ENCODE data around the gene XRN2.
"Not testable (repeated sequence)": the region's sequence is repeated elsewhere in the genome, so short reads cannot be mapped to it uniquely, and the experiment has no call there.

XRN2 gene

GRCh38 chr20:21391972-21392352 lies 88.8 kb downstream of the XRN2 start:
- no peak for DNase-seq

- no peak for DNase-seq
These were observed 90.0 kb downstream of the XRN2 start for GRCh38 chr20:21393166-21393565.

DNA sequence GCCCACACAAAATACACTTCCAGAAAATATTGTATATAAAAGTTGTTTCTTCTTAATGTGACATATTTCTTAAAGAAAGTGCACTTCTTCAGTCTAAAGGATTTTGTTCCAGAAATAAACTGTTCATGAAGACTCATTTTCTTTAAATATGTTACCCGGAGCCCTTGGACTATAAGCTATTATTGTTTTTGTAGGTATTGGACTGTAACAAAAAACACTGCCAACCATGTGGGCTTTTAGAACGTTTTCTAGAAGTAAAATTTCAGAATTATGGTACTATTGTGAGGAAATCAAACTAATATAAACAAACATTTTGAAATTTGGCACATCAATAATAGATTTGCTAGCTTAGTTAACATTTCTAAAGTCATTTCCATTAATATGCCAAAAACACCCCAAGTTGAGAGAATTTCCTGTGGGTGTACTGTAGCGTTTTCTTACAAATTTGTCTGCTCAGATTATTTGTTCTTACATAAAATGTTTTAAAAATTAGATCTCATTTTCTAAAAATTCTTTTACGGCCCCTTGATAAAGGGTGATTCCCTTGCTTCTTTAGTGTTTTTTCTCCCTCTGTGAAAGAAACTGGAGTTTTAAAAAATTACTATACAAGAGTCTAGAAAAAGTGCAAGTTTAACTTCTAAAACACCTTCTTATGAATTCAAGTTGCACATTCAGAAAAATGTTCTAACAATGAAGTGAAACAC lies 90.8 kb downstream of the XRN2 start:
- DNase-seq: no peak

- DNase-seq: no peak
These were observed 91.4 kb downstream of the XRN2 start for GRCh38 chr20:21394551-21394950.

GRCh38 chr20:21395051-21395665 lies 92.0 kb downstream of the XRN2 start:
- DNase-seq: no peak

DNA sequence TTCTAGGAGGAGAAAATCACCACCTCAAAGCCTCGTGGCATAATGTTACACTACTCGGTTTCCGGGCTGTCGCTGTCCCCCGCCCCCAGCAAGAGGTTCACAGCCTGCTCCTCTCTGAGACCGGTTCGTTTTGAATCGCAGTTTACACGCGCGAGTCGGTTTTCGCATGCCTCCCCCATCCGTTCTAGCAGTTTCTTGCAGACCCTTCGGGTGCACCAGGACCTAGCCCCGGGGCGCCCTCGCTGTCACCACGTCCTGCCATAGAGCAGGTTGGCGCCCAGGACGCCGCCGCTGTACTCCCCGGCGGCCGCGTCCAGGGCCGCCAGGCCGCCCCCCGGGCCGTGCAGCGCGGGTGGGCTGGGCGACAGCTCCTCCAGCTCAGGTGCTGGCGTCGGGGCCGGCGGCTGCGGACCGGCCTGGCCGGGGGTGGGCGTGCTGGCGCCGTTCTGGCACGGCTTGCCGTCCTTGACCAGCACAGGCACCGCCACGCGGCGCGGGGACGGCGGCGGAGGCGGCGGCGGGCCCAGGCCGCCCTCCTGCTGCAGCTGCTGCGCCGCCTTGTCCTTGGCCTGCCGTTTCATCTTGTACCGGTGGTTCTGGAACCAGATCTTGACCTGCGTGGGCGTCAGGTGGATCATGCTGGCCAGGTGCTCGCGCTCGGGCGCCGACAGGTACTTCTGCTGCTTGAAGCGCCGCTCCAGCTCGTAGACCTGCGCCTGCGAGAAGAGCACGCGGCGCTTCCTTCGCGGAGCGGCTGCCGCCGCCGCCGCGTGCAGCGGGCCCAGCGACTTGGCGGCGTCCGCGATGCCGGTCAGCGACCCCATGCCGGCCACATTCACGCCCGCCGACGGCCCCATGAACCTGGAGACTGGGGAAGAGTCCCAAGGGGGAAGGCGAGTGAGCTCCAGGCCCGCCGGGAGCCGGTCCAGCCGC lies 92.8 kb downstream of the XRN2 start:
- DNase-seq: peak; percentile 65

DNA sequence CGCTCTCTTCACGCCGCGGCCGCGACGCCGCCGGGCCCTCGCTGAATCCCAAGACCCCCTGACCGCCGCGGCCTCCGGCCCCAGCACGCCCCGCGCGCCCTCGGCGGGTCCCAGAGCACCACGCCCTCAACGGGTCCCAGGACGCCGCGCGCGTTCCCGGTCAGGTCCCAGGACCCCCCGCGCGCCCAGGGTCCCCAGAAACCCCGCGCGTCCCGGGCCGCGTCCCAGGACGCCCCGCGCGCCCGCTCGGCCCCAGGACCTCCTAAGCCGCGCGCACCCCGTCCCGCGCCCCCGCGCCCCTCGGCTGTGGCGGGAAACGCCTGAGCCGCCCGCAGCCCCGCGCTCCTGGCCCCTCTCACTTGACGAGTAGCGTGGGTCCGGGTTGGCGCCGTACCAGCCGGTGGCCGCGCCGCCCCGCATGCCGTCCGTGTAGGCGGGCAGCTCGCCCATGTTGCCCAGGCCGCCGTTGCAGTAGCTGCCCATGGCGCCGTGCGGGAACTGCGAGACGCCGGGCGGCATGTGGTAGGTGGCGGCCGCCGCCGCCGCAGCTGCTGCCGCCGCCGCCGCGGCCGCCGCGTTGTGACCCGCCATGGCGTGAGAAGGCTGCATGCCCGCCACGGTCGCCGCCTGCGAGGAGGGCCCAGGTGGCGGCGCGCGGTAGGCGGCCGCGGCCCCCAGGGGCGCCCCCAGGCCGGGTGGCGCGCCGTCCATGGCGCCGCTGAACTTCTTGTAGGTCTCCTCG lies 93.6 kb downstream of the XRN2 start:
- DNase-seq: no peak

GRCh38 chr20:21397341-21398108 lies 94.4 kb downstream of the XRN2 start, which contains the start of gene NKX2-4:
NKX2-4 (minus strand) TSS chr20:21397526; CDS start chr20:21397399, 127 bp downstream.
- no peak for DNase-seq

DNA sequence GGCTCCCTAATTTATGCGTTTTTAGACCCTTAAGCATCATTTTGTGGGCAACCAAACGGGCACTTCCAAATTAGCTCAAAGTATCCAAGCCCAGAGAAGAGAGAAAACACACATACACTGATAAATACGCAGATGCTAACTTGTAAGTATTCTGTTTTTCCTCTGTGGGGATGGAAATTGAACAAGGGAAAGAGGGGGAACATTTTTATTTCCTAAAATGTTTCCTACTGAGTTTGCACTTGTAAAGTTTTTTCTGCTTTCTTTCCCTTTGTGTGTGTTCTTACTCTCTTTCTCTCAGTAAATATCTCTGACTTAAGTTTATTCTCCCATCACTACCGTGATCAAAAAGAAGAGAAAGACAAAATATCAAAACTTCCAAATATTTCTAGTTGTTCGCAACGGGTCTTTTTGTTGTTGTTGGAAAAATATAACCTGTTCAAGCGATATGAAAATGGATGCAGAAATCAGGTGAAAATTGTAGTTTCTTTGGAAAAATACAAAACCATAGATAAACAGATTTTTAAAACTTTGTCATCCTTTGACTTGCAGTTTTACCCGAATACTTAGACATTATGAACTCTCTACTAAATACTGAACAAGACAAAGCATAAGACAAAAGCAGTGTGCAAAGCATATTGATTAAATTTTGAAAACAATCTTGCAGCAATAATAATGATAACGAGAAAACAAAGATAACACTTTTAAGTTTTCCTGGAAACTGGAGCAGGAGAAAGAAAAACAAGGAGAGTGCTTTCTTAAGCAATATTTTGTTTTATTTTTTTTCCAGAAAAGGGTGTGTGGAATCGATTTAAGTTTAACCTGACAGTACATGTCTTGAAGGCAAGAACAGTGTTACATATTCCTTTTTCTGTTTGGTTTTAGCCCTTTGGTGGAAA lies 95.2 kb downstream of the XRN2 start:
- DNase-seq: no peak

DNA sequence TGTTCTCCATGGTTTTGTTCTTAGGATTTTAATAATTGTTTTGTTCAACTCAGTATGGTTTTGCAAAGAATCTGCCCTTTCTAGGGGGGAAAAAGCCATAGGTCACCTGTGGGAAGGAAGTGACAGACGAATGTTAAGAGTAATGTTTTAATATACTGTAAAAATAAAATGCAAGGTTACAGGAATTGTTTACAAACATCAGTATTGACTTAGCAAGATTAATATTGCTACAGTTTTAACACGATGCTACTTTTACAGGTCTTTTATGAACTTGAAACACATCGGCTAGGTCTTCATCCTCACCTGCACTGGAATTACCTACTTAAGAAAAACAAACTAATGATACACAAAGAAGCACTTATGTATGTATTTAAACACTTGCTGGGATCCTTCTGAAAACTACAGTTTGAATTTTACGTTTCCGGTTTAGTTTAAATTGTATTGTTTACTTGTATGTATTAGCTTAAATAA lies 95.9 kb downstream of the XRN2 start:
- DNase-seq: no peak

GRCh38 chr20:21411725-21412124 lies 108.6 kb downstream of the XRN2 start:
- no peak for DNase-seq

- DNase-seq: not testable (repeated sequence)
These were observed 110.9 kb downstream of the XRN2 start for GRCh38 chr20:21413996-21414395.

DNA sequence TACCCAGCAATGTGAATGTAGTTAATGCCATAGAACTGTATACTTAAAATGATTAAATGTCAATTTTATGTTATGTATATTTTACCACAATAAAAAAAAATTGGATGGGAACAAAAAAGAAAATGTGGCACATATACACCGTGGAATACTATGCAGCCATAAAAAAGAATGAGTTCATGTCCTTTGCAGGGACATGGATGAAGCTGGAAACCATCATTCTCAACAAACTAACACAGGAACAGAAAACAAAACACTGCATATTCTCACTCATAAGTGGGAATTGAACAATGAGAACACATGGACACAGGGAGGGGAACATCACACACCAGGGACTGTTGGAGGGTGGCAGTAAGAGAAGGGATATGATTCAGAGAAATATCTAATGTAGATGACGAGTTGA lies 116.0 kb downstream of the XRN2 start:
- not testable (repeated sequence) for DNase-seq

DNA sequence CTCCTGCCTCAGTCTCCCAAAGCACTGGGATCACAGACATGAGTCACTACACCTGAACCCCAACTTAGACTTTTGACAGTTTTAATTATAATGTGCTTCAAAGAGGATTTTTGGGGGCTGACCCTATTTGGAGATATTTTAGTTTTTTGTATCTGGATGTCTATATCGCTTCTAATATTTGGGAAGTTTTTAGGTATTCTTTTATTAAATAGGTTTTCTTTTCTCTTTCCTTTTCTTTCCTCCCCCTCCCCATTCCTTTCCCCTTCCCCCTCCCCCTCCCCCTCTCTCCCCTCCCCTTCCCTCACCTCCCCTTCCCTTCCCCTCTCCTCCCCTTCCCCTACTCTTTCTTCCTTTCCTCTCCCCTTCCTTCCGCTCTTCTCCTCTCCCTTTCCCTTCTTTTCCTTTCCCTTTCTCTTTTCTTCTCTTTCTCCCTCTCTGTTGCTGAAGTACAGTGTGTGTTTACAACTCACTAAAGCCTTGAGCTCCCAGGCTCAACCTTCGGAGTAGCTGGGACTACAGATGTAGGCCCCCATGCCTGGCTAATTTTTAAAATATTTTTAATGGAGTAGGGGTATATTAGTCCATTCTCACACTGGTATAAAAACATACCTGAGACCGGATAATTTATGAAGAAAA lies 118.6 kb downstream of the XRN2 start:
- DNase-seq: no peak

GRCh38 chr20:21423712-21424111 lies 120.6 kb downstream of the XRN2 start:
- not testable (repeated sequence) for DNase-seq

DNA sequence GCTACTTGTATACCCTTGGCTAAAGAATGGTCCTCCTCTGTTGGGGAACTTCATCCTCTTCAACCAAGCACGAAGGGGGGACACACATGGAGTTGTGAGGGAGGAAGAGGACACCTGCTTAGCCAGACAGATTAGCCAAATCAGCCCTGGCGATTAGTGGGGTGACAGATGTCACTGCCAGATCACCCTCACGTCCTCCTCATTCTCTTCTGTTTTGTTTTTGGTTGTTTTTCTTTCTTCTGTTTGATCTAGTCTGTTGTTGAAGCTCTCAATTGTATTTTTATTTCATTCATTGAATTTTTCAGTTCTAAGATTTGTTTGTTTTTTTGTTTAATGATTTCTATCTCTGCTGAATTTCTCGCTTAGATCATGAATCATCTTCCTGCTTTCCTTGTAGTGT lies 121.7 kb downstream of the XRN2 start:
- DNase-seq: no peak

- DNase-seq: no peak
These were observed 126.9 kb downstream of the XRN2 start for GRCh38 chr20:21430020-21430419.

DNA sequence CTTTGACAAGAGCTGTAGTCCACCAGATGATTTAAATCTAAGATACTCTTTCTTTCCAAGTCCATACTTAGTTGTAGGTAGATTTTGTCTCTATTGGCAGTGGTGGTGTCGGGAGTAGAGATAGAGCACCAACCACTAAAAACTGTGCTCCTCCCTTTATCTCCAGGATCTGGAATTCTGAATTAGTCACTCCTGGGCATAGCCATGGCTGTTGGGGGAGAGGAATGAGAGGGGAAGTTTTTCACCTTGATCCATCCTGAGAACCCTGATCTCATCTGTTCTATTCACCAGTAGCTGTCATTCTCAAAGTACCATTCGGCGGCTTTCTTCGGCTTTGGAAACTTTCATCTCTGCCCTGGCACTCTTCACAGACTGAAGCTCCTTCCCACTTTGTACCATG lies 129.8 kb downstream of the XRN2 start:
- DNase-seq: no peak

DNA sequence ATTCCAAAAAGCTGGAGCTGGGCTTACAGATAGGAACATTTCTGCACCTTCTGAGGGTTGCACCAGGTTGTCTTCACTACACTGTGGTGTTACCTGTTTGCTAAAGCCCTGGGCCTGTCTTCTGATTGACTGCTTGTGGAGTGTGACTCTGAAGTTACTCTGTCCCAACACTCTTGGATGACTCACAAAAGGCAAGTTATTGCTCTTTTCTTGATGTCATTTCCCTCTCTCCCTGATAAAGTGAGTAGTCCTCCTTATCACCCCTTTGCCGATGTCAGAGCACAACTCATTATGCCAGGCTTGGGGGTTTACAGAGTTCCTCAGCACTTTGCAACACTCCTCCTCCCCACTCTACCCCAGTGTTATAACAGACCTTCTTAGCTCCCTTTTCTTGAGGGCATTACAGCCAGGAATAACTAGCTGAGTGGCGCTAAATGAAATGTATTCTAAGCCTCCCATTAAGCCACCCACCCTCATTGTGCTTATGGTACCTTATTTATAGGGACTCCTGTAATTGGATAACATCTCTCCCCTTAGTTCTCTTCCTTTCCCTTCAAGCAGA lies 130.3 kb downstream of the XRN2 start:
- no peak for DNase-seq

GRCh38 chr20:21435576-21435975 lies 132.4 kb downstream of the XRN2 start:
- DNase-seq: no peak
